H9 (cell line): ENCODE measurements around the gene LHFPL2. TPM values are rescaled to one million over a fixed set of nuclear protein-coding genes. Genes with fewer than 3 reads are reported as not detected.

Experiments used
- DNase-seq: peaks from one replicate; pipeline ENCODE4 v3.0.0-alpha.2; 2017
- H2AFZ ChIP-seq: one replicate; pipeline ENCODE4 v1.6.1; 2013; ENCODE audit warnings: mild to moderate bottlenecking, low read length, control low read depth, moderate library complexity
- H2AK5ac ChIP-seq: 2 replicates; pipeline ENCODE4 v1.6.1; 2013; ENCODE audit warnings: low read length, control low read depth, mixed read lengths; ENCODE audit not compliant: insufficient read length
- H2BK120ac ChIP-seq: one replicate; pipeline ENCODE4 v1.6.1; 2013; ENCODE audit warnings: low read depth, mild to moderate bottlenecking, low read length, control low read depth, inconsistent platforms; ENCODE audit not compliant: poor library complexity, severe bottlenecking
- H2BK12ac ChIP-seq: 2 replicates; pipeline ENCODE4 v1.6.1; 2013; ENCODE audit warnings: low read length, control low read depth, mixed read lengths, low read depth; ENCODE audit not compliant: insufficient read length
- H2BK15ac ChIP-seq: 2 replicates; pipeline ENCODE4 v1.6.1; 2013; ENCODE audit warnings: low read depth, low read length, control low read depth
- H2BK20ac ChIP-seq: one replicate; pipeline ENCODE4 v1.6.1; 2013; ENCODE audit warnings: low read depth, mild to moderate bottlenecking, low read length, control low read depth, inconsistent platforms; ENCODE audit not compliant: poor library complexity, severe bottlenecking
- H2BK5ac ChIP-seq: 2 replicates; pipeline ENCODE4 v1.6.1; 2013; ENCODE audit warnings: low read length, control low read depth, mixed read lengths; ENCODE audit not compliant: insufficient read length
- H3K14ac ChIP-seq: 2 replicates; pipeline ENCODE4 v1.6.1; 2013; ENCODE audit warnings: low read length, control low read depth; ENCODE audit not compliant: insufficient read depth
- H3K18ac ChIP-seq: 2 replicates; pipeline ENCODE4 v1.6.1; 2013; ENCODE audit warnings: low read depth, mild to moderate bottlenecking, mixed read lengths, low read length, control low read depth; ENCODE audit not compliant: insufficient read length
- H3K23ac ChIP-seq: 2 replicates; pipeline ENCODE4 v1.6.1; 2013; ENCODE audit warnings: low read length, control low read depth, mixed read lengths, low read depth; ENCODE audit not compliant: insufficient read length
- H3K23me2 ChIP-seq: 2 replicates; pipeline ENCODE4 v1.6.1; 2013; ENCODE audit warnings: low read depth, mild to moderate bottlenecking, mixed read lengths, low read length, control low read depth; ENCODE audit not compliant: insufficient read length, poor library complexity, severe bottlenecking
- H3K27ac ChIP-seq: 2 replicates; pipeline ENCODE4 v1.5.1; 2013; ENCODE audit warnings: low read length, control low read depth, mixed read lengths, low read depth; ENCODE audit not compliant: insufficient read length
- H3K27me3 ChIP-seq: 2 replicates; pipeline ENCODE4 v1.6.1; 2013; ENCODE audit warnings: low read length, control low read depth, inconsistent platforms; ENCODE audit not compliant: insufficient read depth
- H3K4ac ChIP-seq: 2 replicates; pipeline ENCODE4 v1.6.1; 2013; ENCODE audit warnings: low read depth, mild to moderate bottlenecking, control low read depth, inconsistent platforms, low read length, moderate library complexity
- H3K4me1 ChIP-seq: 2 replicates; pipeline ENCODE4 v1.6.1; 2013; ENCODE audit warnings: low read length, control low read depth, inconsistent platforms; ENCODE audit not compliant: insufficient read depth
- H3K4me2 ChIP-seq: 2 replicates; pipeline ENCODE4 v1.6.1; 2013; ENCODE audit warnings: low read length, control low read depth, mixed read lengths; ENCODE audit not compliant: insufficient read length, insufficient read depth
- H3K56ac ChIP-seq: 2 replicates; pipeline ENCODE4 v1.6.1; 2013; ENCODE audit warnings: low read depth, mild to moderate bottlenecking, mixed read lengths, low read length, control low read depth; ENCODE audit not compliant: insufficient read length
- H3K79me1 ChIP-seq: 2 replicates; pipeline ENCODE4 v1.6.1; 2013; ENCODE audit warnings: low read depth, mild to moderate bottlenecking, moderate library complexity, low read length, control low read depth, inconsistent platforms; ENCODE audit not compliant: insufficient read depth, poor library complexity, severe bottlenecking
- H3K79me2 ChIP-seq: 2 replicates; pipeline ENCODE4 v1.6.1; 2013; ENCODE audit warnings: low read length, control low read depth, inconsistent platforms; ENCODE audit not compliant: insufficient read depth
- H3K9ac ChIP-seq: 2 replicates; pipeline ENCODE4 v1.6.1; 2013; ENCODE audit warnings: low read length, control low read depth, mixed read lengths; ENCODE audit not compliant: insufficient read length; ENCODE audit errors: extremely low read depth
- H3K9me3 ChIP-seq: one replicate; pipeline ENCODE4 v1.6.1; 2013; ENCODE audit warnings: low read depth, low read length, inconsistent platforms; ENCODE audit not compliant: control insufficient read depth
- H3T11ph ChIP-seq: one replicate; pipeline ENCODE4 v1.6.1; 2013; ENCODE audit warnings: mild to moderate bottlenecking, low read length, control low read depth, inconsistent platforms
- H4K20me1 ChIP-seq: one replicate; pipeline ENCODE4 v1.6.1; 2013; ENCODE audit not compliant: control insufficient read depth, insufficient read length, insufficient read depth
- H4K5ac ChIP-seq: 2 replicates; pipeline ENCODE4 v1.6.1; 2013; ENCODE audit warnings: low read depth, mild to moderate bottlenecking, mixed read lengths, low read length, control low read depth; ENCODE audit not compliant: insufficient read length
- H4K8ac ChIP-seq: replicated peaks from 2 replicates; pipeline ENCODE4 v1.6.1; 2013; ENCODE audit warnings: low read length, control low read depth, mixed read lengths, low read depth; ENCODE audit not compliant: insufficient read length
- H4K91ac ChIP-seq: 2 replicates; pipeline ENCODE4 v1.6.1; 2013; ENCODE audit warnings: low read depth, mild to moderate bottlenecking, moderate library complexity, mixed read lengths, low read length, control low read depth; ENCODE audit not compliant: insufficient read length
- H3K27ac Mint-ChIP-seq, 3 experiments: 2 replicates in 2 of 3; 3 replicates in 1 of 3; pipeline ENCODE4 v1.8.0; 2020 to 2021; ENCODE audit warnings: mixed read lengths in 3 of 3, mild to moderate bottlenecking in 1 of 3, moderate library complexity in 1 of 3
- H3K27me3 Mint-ChIP-seq: 2 replicates; pipeline ENCODE4 v1.8.0; 2021; ENCODE audit warnings: low read depth, mild to moderate bottlenecking, moderate library complexity, mixed read lengths
- H3K36me3 Mint-ChIP-seq, 3 experiments: 2 replicates in 2 of 3; 3 replicates in 1 of 3; pipeline ENCODE4 v1.8.0; 2020 to 2021; ENCODE audit warnings: low read depth in 3 of 3, mixed read lengths in 3 of 3; ENCODE audit not compliant: insufficient read depth in 1 of 3
- H3K4me1 Mint-ChIP-seq, 2 experiments: 2 replicates each; pipeline ENCODE4 v1.8.0; 2020; ENCODE audit warnings: mixed read lengths in 2 of 2
- H3K4me3 Mint-ChIP-seq, 2 experiments: 2 replicates in 1 of 2; 3 replicates in 1 of 2; pipeline ENCODE4 v1.8.0; 2020 to 2021; ENCODE audit warnings: mild to moderate bottlenecking in 2 of 2, mixed read lengths in 2 of 2, moderate library complexity in 1 of 2
- H3K9me3 Mint-ChIP-seq, 2 experiments: 2 replicates in 1 of 2; 3 replicates in 1 of 2; pipeline ENCODE4 v1.8.0; 2020; ENCODE audit warnings: mild to moderate bottlenecking in 2 of 2, mixed read lengths in 2 of 2, moderate library complexity in 1 of 2
- CTCF ChIP-seq: fragments of 200-600 bp; sonication (generic); conservative IDR thresholded peaks from 3 replicates; pipeline ENCODE4 v1.8.0; 2021; ENCODE audit warnings: antibody characterized with exemption, mild to moderate bottlenecking
- WGBS: extraction: QIAGEN DNeasy Blood & Tissue Kit; methylation state at CpG from one replicate; pipeline ENCODE4 v1.1.7; 2013; ENCODE audit warnings: missing lambda C conversion rate, low lambda C conversion rate, mixed read lengths; ENCODE audit not compliant: insufficient read length; ENCODE audit errors: extremely low coverage; 5-methylcytosine and 5-hydroxymethylcytosine counted together
- total RNA-seq: library from RNA; stranded (reverse); gene quantifications from 2 replicates; pipeline ENCODE4 v1.2.1, GENCODE V29; 2021

The LHFPL2 gene
- total RNA-seq, 1 experiment from 2014 or later = 26.3 TPM

GRCh38 chr5:78536661-78537196, 111.8 kb downstream of the LHFPL2 start:
- no peak overlapping the region for H4K8ac ChIP-seq
- H3K27ac Mint-ChIP-seq = peak overlapping the region in 2 of 3 experiments; percentile 61 to 86; a peak in 3 of 7 replicates
- 0 out of 2 replicates have a peak, but pooled peaks cover 2% of the 10 kb centered on the region for H3K79me2 ChIP-seq
- no peaks in the 10 kb centered on the region for H3K9me3 ChIP-seq
- H2AK5ac ChIP-seq = no peak overlapping the region
- peaks cover 0 to 4% (median 0%) of the 10 kb centered on the region in 3 experiments; a peak in 2 of 7 replicates for H3K36me3 Mint-ChIP-seq
- no peak overlapping the region for H2AFZ ChIP-seq
- TF ChIP-seq CTCF = no peak
- no peak overlapping the region for H3K4me3 Mint-ChIP-seq
- peaks cover 6% of the 10 kb centered on the region; the same call in 1 of the 2 replicates for H3K4me1 ChIP-seq
- H2BK15ac ChIP-seq = no peak overlapping the region
- H3K27me3 Mint-ChIP-seq = no peaks in the 10 kb centered on the region
- no peak overlapping the region for H3K27ac ChIP-seq
- no peak for DNase-seq
- no peaks in the 10 kb centered on the region for H3K23me2 ChIP-seq
- no peaks in the 10 kb centered on the region for H3K79me1 ChIP-seq
- no peak overlapping the region for H2BK12ac ChIP-seq
- no peaks in the 10 kb centered on the region for H3K9me3 Mint-ChIP-seq
- H3K9ac ChIP-seq = no peak overlapping the region
- H3K23ac ChIP-seq = no peak overlapping the region
- H4K91ac ChIP-seq = no peak overlapping the region
- no peak overlapping the region for H3K14ac ChIP-seq
- no peak overlapping the region for H2BK20ac ChIP-seq
- WGBS = no CpG with 5 or more reads among the region's 7 CpGs
- H3K4me2 ChIP-seq = no peak overlapping the region
- no peak overlapping the region for H3K4ac ChIP-seq
- H3T11ph ChIP-seq = no peak overlapping the region
- no peak overlapping the region for H3K18ac ChIP-seq
- H2BK120ac ChIP-seq = no peak overlapping the region
- H3K4me1 Mint-ChIP-seq = peaks cover 32 to 45% of the 10 kb centered on the region in 2 experiments
- no peaks in the 10 kb centered on the region for H4K20me1 ChIP-seq
- no peak overlapping the region for H2BK5ac ChIP-seq
- no peak overlapping the region for H3K56ac ChIP-seq
- H4K5ac ChIP-seq = no peak overlapping the region
- no peaks in the 10 kb centered on the region for H3K27me3 ChIP-seq
